Measurements from ENCODE around the gene VWA1.
"Not testable (repeated sequence)": the region's sequence is repeated elsewhere in the genome, so short reads cannot be mapped to it uniquely, and the experiment has no call there.

VWA1 gene

GRCh38 chr1:1455934-1456333 is 20.4 kb downstream of the VWA1 start:
- DNase-seq (ENCODE audit: low spot score) = not testable (repeated sequence)

- not testable (repeated sequence) for DNase-seq (ENCODE audit: low spot score)
Observed at GRCh38 chr1:1456683-1457255, 21.3 kb downstream of the VWA1 start.

DNA sequence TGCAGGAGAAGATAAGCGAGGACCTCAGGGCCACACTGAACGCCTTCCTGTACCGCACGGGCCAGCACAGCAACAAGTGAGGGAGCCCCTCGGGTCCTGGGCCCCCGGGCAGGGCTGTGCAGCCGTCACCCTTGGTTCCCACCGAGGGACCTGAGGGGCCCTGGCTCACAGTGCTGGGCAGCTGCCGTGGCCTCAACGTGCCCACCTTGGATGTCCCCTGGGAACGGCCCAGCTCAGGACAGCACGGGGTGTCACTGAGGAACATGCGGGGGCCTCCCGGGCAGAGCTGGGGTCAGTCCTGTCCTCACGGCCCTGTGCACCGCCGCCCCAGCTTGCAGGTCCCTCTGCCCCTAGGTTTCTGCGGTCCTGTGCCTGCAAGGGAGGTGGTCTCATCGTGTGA is 23.7 kb downstream of the VWA1 start:
- not testable (repeated sequence) for DNase-seq (ENCODE audit: low spot score)

DNA sequence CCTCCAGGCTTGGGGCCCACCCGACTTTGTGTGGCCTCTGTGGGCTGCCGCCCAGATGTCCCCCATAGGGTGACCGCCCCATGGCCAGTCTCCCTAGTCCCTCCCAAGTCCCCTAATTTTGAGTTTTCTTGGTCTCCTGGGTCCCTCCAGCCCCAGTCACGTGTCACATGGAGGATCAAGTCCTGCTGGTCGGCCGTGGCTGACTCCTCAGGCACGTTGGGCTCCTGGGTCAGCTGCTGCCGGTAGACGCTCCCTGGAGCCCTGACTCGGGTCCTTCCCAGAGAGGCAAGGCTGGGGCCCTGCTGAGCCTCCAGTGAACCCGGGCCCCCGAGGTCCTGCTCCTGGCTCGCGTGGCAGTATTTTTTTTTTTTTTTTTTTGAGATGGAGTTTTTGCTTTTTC is 24.2 kb downstream of the VWA1 start:
- not testable (repeated sequence) for DNase-seq (ENCODE audit: low spot score)

GRCh38 chr1:1460540-1461130 is 25.1 kb downstream of the VWA1 start:
- no peak for DNase-seq (ENCODE audit: low spot score)

DNA sequence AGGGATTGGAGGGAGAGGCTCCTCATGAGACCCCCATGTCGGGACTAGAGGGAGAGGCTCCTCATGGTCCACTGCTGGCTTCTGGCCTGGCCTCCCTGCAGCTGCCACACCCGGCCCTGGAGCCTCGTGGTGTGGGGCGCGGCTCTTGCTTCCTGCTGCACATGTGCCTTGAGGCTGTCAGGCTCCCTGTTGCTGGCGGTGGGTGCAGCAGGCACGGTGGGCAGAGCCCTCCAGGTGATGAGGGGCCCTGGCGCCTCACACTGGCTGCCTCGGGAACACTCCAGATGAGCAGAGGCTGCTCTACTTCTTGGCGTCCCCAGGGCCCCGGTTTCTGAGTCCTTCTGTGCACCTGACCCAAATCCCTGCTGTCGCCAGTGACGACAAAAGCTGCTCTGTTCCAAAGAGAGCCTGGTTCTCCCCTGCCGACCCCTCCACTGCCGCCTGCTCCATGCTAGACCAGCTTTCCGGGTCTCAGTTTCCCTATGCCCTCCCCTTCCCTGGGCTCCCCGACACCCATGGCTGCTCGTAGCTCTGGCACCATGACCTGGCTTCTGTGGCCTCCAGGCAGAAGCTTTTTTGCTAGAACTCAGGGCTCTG is 26.3 kb downstream of the VWA1 start:
- no peak for DNase-seq (ENCODE audit: low spot score)

GRCh38 chr1:1462318-1462966 is 27.0 kb downstream of the VWA1 start:
- DNase-seq (ENCODE audit: low spot score) = no peak

- DNase-seq (ENCODE audit: low spot score) = no peak
Observed at GRCh38 chr1:1463312-1463711, 27.8 kb downstream of the VWA1 start.

DNA sequence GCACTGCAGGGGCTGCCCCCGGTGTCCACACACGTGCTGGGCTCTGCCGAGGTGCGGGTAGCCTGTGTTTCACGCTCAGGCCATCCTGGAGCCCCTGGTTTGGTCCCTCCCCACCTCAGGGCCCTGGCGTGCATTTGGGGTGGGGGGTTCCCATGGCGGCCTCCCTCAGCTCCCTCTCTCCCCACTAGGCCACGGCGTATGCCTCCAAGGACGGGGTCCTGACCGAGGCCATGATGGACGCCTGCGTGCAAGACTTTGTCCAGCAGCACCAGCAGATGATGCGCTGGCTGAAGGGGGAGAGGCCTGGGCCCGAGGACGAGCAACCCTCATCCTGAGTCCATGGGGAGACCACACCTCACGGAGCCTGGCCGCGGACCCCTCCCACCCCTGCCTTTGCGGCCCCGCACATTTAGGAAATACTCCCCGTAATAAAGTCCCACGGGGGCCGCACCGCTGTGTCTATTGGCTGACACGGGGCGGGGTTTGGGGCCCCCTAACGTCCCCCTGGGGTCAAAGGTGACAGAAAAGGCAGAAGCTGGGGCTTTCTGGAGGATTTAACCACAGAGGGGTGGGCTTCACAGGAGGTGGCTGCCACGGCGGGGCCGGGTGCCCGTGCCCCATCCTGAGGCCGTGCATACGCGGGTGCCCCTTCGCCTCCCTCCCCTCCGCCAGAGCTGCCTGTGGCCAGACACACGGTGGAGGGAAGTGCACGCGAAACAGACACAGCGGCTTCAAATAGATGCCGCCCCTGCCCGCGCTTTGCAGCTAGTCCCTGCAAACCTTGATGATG is 32.9 kb downstream of the VWA1 start:
- DNase-seq (ENCODE audit: low spot score) = not testable (repeated sequence)

- DNase-seq (ENCODE audit: low spot score) = peak; percentile 39
Observed at GRCh38 chr1:1470626-1471388, 35.3 kb downstream of the VWA1 start.

- peak; percentile 79 for DNase-seq (ENCODE audit: low spot score)
Observed at GRCh38 chr1:1471389-1472052, 36.0 kb downstream of the VWA1 start, which contains the start of gene ATAD3B. Gene ATAD3B, plus strand, starts transcription at chr1:1471765. Its CDS starts 120 bp downstream, at chr1:1471885.

DNA sequence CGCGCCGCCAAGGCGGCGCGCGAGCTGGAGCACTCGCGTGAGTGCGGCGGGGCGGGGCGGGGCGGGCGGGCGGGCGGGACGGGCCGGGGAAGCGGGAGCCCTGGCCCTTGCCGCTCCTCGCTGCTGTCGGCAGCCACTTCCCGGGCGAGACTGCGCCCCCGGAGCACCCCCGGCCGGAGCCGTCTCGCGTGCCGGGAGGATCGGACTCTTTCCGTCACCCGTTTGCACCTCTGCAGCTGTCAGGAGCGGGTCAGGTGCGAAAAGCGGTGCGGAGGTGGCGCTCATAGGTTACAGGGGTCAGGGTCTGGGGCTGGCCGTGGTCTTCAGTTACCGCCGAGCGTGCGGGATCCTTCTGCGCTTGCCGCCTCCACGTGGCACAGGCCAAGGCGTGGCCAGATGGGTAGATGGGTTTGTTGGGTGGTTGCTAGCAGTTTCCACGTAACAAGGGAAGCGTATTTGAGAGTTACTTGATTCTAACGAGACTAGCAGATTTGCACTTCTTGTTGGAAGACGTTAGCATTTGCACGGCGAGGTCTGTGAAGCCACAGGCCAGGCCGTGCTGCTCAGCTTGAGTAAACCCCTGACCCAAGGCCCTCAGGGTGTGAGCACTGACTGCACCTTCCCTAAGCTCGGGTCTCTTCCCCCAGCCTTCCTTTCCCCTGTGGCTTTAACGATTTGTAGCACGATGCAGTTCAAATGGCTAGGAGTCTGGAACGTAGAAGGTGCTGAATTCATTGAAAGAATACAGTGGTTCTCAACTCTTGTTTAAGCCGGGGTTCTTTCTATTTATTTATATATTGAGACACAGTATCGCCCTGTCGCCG is 36.8 kb downstream of the VWA1 start:
- DNase-seq (ENCODE audit: low spot score) = not testable (repeated sequence)

DNA sequence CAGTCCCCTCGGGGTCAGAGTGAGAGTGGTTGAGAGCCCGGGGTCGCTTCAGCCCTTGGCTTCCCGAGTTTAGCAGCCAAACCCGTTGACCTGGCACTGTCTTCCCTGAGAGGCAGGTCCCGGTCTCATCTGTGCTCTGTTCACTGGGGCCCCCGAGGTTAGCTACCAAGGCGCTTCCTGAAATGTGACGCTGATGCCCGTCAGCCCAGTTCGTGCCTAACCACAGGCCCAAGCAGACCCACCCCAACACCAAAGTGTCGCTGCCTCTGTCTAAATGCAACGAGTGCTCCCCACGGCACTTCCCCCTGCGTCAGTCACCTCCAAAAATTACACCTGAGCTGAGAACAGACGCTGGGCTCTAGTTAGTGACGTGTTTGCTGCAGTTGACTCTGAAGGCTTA is 40.5 kb downstream of the VWA1 start:
- DNase-seq (ENCODE audit: low spot score) = not testable (repeated sequence)

- DNase-seq (ENCODE audit: low spot score) = no peak
Observed at GRCh38 chr1:1477206-1477605, 41.7 kb downstream of the VWA1 start.

GRCh38 chr1:1479547-1480487 is 44.3 kb downstream of the VWA1 start:
- no peak for DNase-seq (ENCODE audit: low spot score)

DNA sequence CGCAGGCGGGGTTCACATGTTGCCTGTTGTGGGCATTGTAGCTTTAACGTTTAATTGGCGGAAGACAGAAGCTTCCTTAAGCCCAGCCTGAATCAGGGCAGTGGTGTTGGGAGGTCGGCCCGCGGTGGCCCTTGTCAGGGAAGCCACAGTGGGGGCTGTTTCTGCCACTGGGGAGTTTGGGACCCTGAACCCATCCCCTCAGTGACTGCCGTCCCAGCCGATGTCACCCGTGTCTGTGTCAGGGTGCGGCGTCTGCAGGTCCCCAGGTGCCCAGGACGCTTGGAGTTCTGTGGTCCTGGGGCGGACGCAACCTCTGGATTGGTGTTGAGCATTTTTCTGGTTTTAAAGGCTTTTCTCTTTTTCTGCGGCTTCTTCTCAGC is 45.0 kb downstream of the VWA1 start:
- DNase-seq (ENCODE audit: low spot score) = not testable (repeated sequence)

- DNase-seq (ENCODE audit: low spot score) = not testable (repeated sequence)
Observed at GRCh38 chr1:1481811-1482210, 46.3 kb downstream of the VWA1 start.

- DNase-seq (ENCODE audit: low spot score) = no peak
Observed at GRCh38 chr1:1482856-1483255, 47.4 kb downstream of the VWA1 start.

DNA sequence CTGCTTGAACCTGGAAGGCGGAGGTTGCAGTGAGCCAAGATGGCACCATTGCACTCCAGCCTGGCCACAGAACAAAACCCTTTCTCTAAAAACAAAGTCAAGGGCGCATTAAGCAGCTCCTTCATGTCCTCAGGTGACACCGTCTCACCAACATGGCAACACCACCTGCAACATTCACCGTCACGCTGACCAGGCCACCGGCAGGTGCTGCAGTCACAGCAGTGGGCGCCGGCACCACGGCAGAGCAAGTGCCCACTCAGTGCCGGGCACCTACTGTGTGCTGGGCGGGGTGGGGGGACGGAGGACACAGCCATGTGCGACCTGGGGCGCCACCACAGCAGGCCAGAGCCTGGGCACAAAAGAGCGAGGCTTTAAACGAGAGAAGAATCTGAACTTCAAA is 48.2 kb downstream of the VWA1 start:
- DNase-seq (ENCODE audit: low spot score) = no peak

Data from hematopoietic multipotent progenitor cell treated with erythropoietin and hydrocortisone succinate and interleukin-3 and kit ligand, for 17 days (in vitro differentiated cells).